Measurements from ENCODE around the gene CCR5AS.

DNA sequence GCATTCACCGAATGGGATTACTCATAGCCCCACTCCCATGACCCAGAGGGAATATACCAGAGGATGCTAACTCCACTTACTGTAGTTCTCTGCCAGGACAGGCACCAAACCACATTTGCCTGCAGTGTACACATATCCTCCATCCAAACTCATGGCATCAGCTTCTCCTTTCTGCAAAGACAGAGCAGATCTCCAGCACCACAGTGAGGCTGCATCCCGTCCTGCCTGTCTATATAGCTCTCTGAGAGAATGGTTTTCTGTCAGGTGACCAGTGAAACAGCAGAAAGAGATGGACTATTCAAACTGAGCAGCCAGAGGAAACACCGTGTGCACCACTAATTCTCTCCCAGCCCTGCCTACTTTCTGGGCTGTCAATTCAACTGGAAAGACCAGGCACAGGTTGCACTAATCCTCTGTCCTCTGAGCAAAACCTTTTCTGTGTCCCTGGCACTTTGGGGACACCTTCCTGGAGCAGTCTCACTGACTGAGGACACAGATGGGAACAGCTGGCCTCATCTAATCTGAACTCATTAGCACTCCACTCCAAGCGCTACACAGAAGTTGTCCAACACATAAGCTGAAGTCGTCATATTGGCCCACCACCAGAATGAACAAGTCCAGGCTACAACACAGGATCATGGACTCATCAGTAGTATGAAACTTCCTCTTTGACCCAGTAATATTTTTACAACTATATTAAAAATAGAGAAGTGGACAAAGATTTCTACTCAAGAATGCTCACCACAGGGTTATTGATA lies 40.5 kb upstream of the CCR5AS start:
- TF ChIP-seq, protein P1, sequence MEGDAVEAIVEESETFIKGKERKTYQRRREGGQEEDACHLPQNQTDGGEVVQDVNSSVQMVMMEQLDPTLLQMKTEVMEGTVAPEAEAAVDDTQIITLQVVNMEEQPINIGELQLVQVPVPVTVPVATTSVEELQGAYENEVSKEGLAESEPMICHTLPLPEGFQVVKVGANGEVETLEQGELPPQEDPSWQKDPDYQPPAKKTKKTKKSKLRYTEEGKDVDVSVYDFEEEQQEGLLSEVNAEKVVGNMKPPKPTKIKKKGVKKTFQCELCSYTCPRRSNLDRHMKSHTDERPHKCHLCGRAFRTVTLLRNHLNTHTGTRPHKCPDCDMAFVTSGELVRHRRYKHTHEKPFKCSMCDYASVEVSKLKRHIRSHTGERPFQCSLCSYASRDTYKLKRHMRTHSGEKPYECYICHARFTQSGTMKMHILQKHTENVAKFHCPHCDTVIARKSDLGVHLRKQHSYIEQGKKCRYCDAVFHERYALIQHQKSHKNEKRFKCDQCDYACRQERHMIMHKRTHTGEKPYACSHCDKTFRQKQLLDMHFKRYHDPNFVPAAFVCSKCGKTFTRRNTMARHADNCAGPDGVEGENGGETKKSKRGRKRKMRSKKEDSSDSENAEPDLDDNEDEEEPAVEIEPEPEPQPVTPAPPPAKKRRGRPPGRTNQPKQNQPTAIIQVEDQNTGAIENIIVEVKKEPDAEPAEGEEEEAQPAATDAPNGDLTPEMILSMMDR (IDR thresholded peaks at IDR 0.05), result no peak
- no peak for TF ChIP-seq POLR2A (IDR thresholded peaks at IDR 0.05)
- no peak for TF ChIP-seq POLR2AphosphoS5 (IDR thresholded peaks at IDR 0.05)
